K562 (cell line): ENCODE data around the gene SFI1. TPM values are rescaled to one million over a fixed set of nuclear protein-coding genes. Genes with fewer than 3 reads are reported as not detected.

ENCODE experiments used
- ARNT ChIP-seq, 2 experiments: fragments of 450-650 bp; IDR thresholded peaks; 2 replicates each; pipeline ENCODE4 v1.6.1; 2016; ENCODE audit warnings: mild to moderate bottlenecking in 1 of 2
- C11orf30 ChIP-seq: fragments of 450-650 bp; IDR thresholded peaks from 2 replicates; pipeline ENCODE4 v1.6.1; 2016; ENCODE audit warnings: low read depth, mild to moderate bottlenecking
- CUX1 ChIP-seq: fragments of 200-800 bp; sonication (Bioruptor generic); IDR thresholded peaks from 2 replicates; pipeline ENCODE4 v1.6.1; 2016; ENCODE audit warnings: missing genetic modification characterization, missing compliant biosample characterization
- DNMT1 ChIP-seq: fragments of 450-650 bp; IDR thresholded peaks from 2 replicates; pipeline ENCODE4 v1.6.1; 2016; ENCODE audit warnings: antibody characterized with exemption, mild to moderate bottlenecking
- DPF2 ChIP-seq: fragments of 450-650 bp; IDR thresholded peaks from 2 replicates; pipeline ENCODE4 v1.6.1; 2016
- GTF2A2 ChIP-seq: IDR thresholded peaks from 2 replicates; pipeline ENCODE4 v1.6.1; 2016; ENCODE audit warnings: mild to moderate bottlenecking, missing genetic modification characterization, missing compliant biosample characterization
- HCFC1 ChIP-seq: IDR thresholded peaks from 2 replicates; pipeline ENCODE4 v1.6.1; 2012; ENCODE audit warnings: low read depth, low read length, improper control_type of control experiment
- HDAC2 ChIP-seq: fragments of 450-650 bp; IDR thresholded peaks from 2 replicates; pipeline ENCODE4 v1.6.1; 2016; ENCODE audit warnings: mild to moderate bottlenecking
- ID3 ChIP-seq, 2 experiments: fragments of 250-450 bp in 1 of 2; fragments of 450-650 bp in 1 of 2; sonication (Bioruptor Pico) in 1 of 2; IDR thresholded peaks; 2 replicates each; pipeline versions ENCODE4 v1.6.1 to v1.8.0; 2016 to 2021; ENCODE audit warnings: mild to moderate bottlenecking in 2 of 2, moderate library complexity in 2 of 2, missing compliant biosample characterization in 1 of 2, missing genetic modification characterization in 1 of 2
- JUND ChIP-seq, 2 experiments: IDR thresholded peaks; 2 replicates in 1 of 2; 3 replicates in 1 of 2; pipeline ENCODE4 v1.6.1; 2011; ENCODE audit warnings: borderline replicate concordance in 2 of 2, low read depth in 2 of 2, low read length in 2 of 2, improper control_type of control experiment in 1 of 2, missing biosample characterization in 1 of 2, missing genetic modification characterization in 1 of 2, missing genetic modification reagents in 1 of 2
- KAT2B ChIP-seq: IDR thresholded peaks from one replicate; pipeline ENCODE4 v1.6.1; 2012; ENCODE audit warnings: low read depth, mild to moderate bottlenecking, control low read depth, inconsistent platforms, low read length, moderate library complexity
- KAT8 ChIP-seq: fragments of 450-650 bp; IDR thresholded peaks from 2 replicates; pipeline ENCODE4 v1.6.1; 2016; ENCODE audit warnings: low read depth, mild to moderate bottlenecking
- KLF1 ChIP-seq: fragments of 450-650 bp; IDR thresholded peaks from 2 replicates; pipeline ENCODE4 v1.6.1; 2016; ENCODE audit warnings: missing genetic modification characterization, missing compliant biosample characterization
- LEF1 ChIP-seq: fragments of 450-650 bp; IDR thresholded peaks from 2 replicates; pipeline ENCODE4 v1.6.1; 2016; ENCODE audit warnings: mild to moderate bottlenecking
- MBD2 ChIP-seq: sonication (generic); IDR thresholded peaks from 2 replicates; pipeline ENCODE4 v1.6.1; 2016; ENCODE audit warnings: low read depth, borderline replicate concordance
- MEIS2 ChIP-seq: fragments of 450-650 bp; IDR thresholded peaks from 2 replicates; pipeline ENCODE4 v1.6.1; 2014; ENCODE audit warnings: mild to moderate bottlenecking; ENCODE audit not compliant: partially characterized antibody
- MTA3 ChIP-seq: fragments of 450-650 bp; formaldehyde crosslinking; IDR thresholded peaks from 2 replicates; pipeline ENCODE4 v1.6.1; 2017; ENCODE audit warnings: mild to moderate bottlenecking, borderline replicate concordance
- MYNN ChIP-seq, 2 experiments: sonication (generic); formaldehyde crosslinking in 1 of 2; IDR thresholded peaks; 2 replicates each; pipeline versions ENCODE4 v1.5.0 to v1.6.1; 2016 to 2020; ENCODE audit warnings: antibody characterized with exemption in 1 of 2, missing genetic modification reagents in 1 of 2
- NCOR1 ChIP-seq: fragments of 450-650 bp; IDR thresholded peaks from 2 replicates; pipeline ENCODE4 v1.6.1; 2016; ENCODE audit warnings: mild to moderate bottlenecking, moderate library complexity
- TBL1XR1 ChIP-seq, 2 experiments: IDR thresholded peaks; 2 replicates each; pipeline ENCODE4 v1.6.1; 2012; ENCODE audit warnings: improper control_type of control experiment in 2 of 2, low read length in 2 of 2, mild to moderate bottlenecking in 1 of 2
- TEAD4 ChIP-seq, 2 experiments: sonication (generic) in 1 of 2; formaldehyde crosslinking in 1 of 2; IDR thresholded peaks; 2 replicates each; pipeline versions ENCODE4 v1.6.1 to v1.8.0; 2012 to 2022; ENCODE audit warnings: borderline replicate concordance in 1 of 2, inconsistent platforms in 1 of 2, low read length in 1 of 2, mild to moderate bottlenecking in 1 of 2, missing genetic modification reagents in 1 of 2
- TRIM24 ChIP-seq, 2 experiments: fragments of 450-650 bp; IDR thresholded peaks; 2 replicates each; pipeline ENCODE4 v1.6.1; 2016
- ZFX ChIP-seq: sonication (generic); formaldehyde crosslinking; IDR thresholded peaks from 2 replicates; pipeline ENCODE4 v1.8.0; 2022; ENCODE audit warnings: mild to moderate bottlenecking, missing genetic modification reagents, moderate library complexity
- polyA plus RNA-seq, 8 experiments: library from polyadenylated mRNA; depleted of rRNA in 4 of 8; stranded (reverse) in 5 of 8; unstranded in 3 of 8; fragments of >200 nt; fragmentation: Nextera tagmentation in 2 of 8; fragmentation: Illumina TruSeq in 1 of 8; extraction: Ambion mirVana in 2 of 8; extraction: Trizol in 1 of 8; gene quantifications; 2 replicates each; pipeline versions ENCODE4 v1.2.1 to v1.2.3, GENCODE V29; 2011 to 2014; ENCODE audit warnings: inconsistent platforms in 1 of 8, missing spikeins in 1 of 8
- total RNA-seq, 7 experiments: library from RNA; depleted of rRNA in 6 of 7; stranded (reverse); fragments of >200 nt in 6 of 7; fragmentation: Illumina TruSeq in 2 of 7; extraction: Trizol in 2 of 7; gene quantifications; 2 replicates each; pipeline versions ENCODE4 v1.2.1 to v1.2.3, GENCODE V29; 2011 to 2021; ENCODE audit warnings: low replicate concordance in 1 of 7

The SFI1 gene
- total and polyA plus RNA-seq, 9 of the 15 experiments (the other 6 are each of a cell fraction or from before 2014, with no cell fraction given), result 3.0 to 25.6 (median 14.1) TPM

GRCh38 chr22:31626427-31627150 lies 130.3 kb downstream of the SFI1 start (continued):
- TF ChIP-seq C11orf30, result no peak
- TF ChIP-seq JUND (IDR thresholded peaks at IDR 0.05; ENCODE audit: borderline replicate concordance, low read depth, low read length), result peak; percentile 24; the same call in 1 of the 2 replicates
- TF ChIP-seq JUND (tag; IDR thresholded peaks at IDR 0.05; ENCODE audit: borderline replicate concordance, low read depth, low read length), result peak; percentile 14; the same call in 1 of the 3 replicates
- peak; percentile 97 for TF ChIP-seq TEAD4 (IDR thresholded peaks at IDR 0.05; ENCODE audit: low read length)
- no peak for TF ChIP-seq TEAD4 (CRISPR knock-in tag; IDR thresholded peaks at IDR 0.05; ENCODE audit: borderline replicate concordance)
- peak; percentile 97 for TF ChIP-seq NCOR1
- peak; percentile 96 for TF ChIP-seq DPF2
- TF ChIP-seq LEF1, result peak; percentile 79
- peak; percentile 91 for TF ChIP-seq HDAC2
- no peak for TF ChIP-seq DNMT1
- TF ChIP-seq ARNT (IDR thresholded peaks at IDR 0.05), result peak in 1 of 2 experiments; percentile 75; a peak in 1 of 4 replicates
- 0 out of 2 replicates have a peak, but pooled peaks have one; percentile 34 for TF ChIP-seq MBD2
- TF ChIP-seq GTF2A2 (tag), result no peak
- peak; percentile 85 for TF ChIP-seq MEIS2
- TF ChIP-seq ZFX (CRISPR knock-in tag), result peak; percentile 73
- no peak for TF ChIP-seq KLF1 (tag)
- peak; percentile 64; the same call in 1 of the 2 replicates for TF ChIP-seq MTA3
- TF ChIP-seq HCFC1, result no peak
- no peak for TF ChIP-seq KAT8
- peak; percentile 43; the same call in 1 of the 2 replicates for TF ChIP-seq MYNN (IDR thresholded peaks at IDR 0.05)
- no peak for TF ChIP-seq MYNN (CRISPR knock-in tag; IDR thresholded peaks at IDR 0.05)
- no peak for TF ChIP-seq ID3 (CRISPR knock-in tag; IDR thresholded peaks at IDR 0.05)
- no peak for TF ChIP-seq ID3 (tag; IDR thresholded peaks at IDR 0.05)
- 0 out of 2 replicates have a peak, but pooled peaks have one; percentile 53 for TF ChIP-seq CUX1
- peak; percentile 26 to 28; a peak in 2 of 4 replicates for TF ChIP-seq TBL1XR1 (IDR thresholded peaks at IDR 0.05; ENCODE audit: low read length in 2 of 2)
- peak; percentile 90 for TF ChIP-seq TRIM24 (IDR thresholded peaks at IDR 0.05)
- TF ChIP-seq KAT2B, result no peak
